ENCODE results near the gene GPR119. TPM values are rescaled to one million over a fixed set of nuclear protein-coding genes. Genes with fewer than 3 reads are reported as not detected.

GPR119 gene
- total RNA-seq: not detected in 2 replicates

GRCh38 chrX:130385520-130385919, at the start of gene GPR119:
Gene GPR119 (minus strand): TSS chrX:130385674. CDS start chrX:130385447, 227 bp downstream.

GRCh38 chrX:130401415-130402207, 16.1 kb upstream of the GPR119 start, which contains the start of gene RBMX2:
Gene RBMX2 (plus strand): TSS chrX:130401987. CDS start chrX:130402033, 46 bp downstream.

GRCh38 chrX:130339408-130340222, 45.9 kb downstream of the GPR119 start, which contains the start of gene SLC25A14:
Gene SLC25A14 (plus strand): TSS chrX:130339919. CDS start chrX:130340279, 360 bp downstream.

Other genes starting within 250 kb of the GPR119 start
- 18.4 and 24.1 TPM in 2 replicates for gene AIFM1, start 219.8 kb downstream of the GPR119 start, total RNA-seq
- 2.5 and 4.4 TPM in 2 replicates for gene RAB33A, start 213.7 kb downstream of the GPR119 start, total RNA-seq
- gene ZNF280C, start 116.8 kb downstream of the GPR119 start, total RNA-seq: 1.0 and 1.9 TPM in 2 replicates
- 10.4 and 14.2 TPM in 2 replicates for gene SLC25A14, start 45.8 kb downstream of the GPR119 start, total RNA-seq
- 38.9 and 42.6 TPM in 2 replicates for gene RBMX2, start 16.3 kb upstream of the GPR119 start, total RNA-seq